ENCODE data around the gene TLCD5.

GRCh38 chr11:120316880-120317688 lies 8.0 kb upstream of the TLCD5 start:
- no peak for TF ChIP-seq CTCF (conservative IDR thresholded peaks at IDR 0.05)
- no peak for TF ChIP-seq EZH2 (IDR thresholded peaks at IDR 0.05; ENCODE audit: low read depth)
